Stimulated activated effector memory CD8-positive, alpha-beta T cell treated with anti-CD3 and anti-CD28 coated beads, Interleukin-12 subunit alpha, Interleukin-12 subunit beta, amount 100 ng/mL, for 72 hours (primary cell): ENCODE data around the gene MYO18B.

Experiments
- ATAC-seq: fragments of 150-1000 bp; cut with Tn5 transposase; 2 replicates; pipeline ENCODE4 v1.10.0; 2021
- DNase-seq, 2 donors: peaks; one replicate each; pipeline ENCODE4 v3.0.0; 2021 to 2022; ENCODE audit warnings: low spot score in 2 of 2
- H3K27ac Mint-ChIP-seq: one replicate; pipeline ENCODE4 v1.8.0; 2022; ENCODE audit warnings: mild to moderate bottlenecking, mixed read lengths
- H3K36me3 Mint-ChIP-seq: one replicate; pipeline ENCODE4 v1.8.0; 2022; ENCODE audit warnings: mild to moderate bottlenecking, mixed read lengths
- H3K4me1 Mint-ChIP-seq: one replicate; pipeline ENCODE4 v1.8.0; 2022; ENCODE audit warnings: mixed read lengths
- H3K4me3 Mint-ChIP-seq: one replicate; pipeline ENCODE4 v1.8.0; 2022; ENCODE audit warnings: mild to moderate bottlenecking, mixed read lengths
- H3K9me3 Mint-ChIP-seq: one replicate; pipeline ENCODE4 v1.8.0; 2022; ENCODE audit warnings: mixed read lengths

The MYO18B gene

GRCh38 chr22:26065847-26066246 is 323.9 kb downstream of the MYO18B start:
- no peaks in the 10 kb centered on the region for H3K36me3 Mint-ChIP-seq
- H3K9me3 Mint-ChIP-seq, result no peaks in the 10 kb centered on the region
- no peak overlapping the region for H3K27ac Mint-ChIP-seq
- ATAC-seq, result no peak
- no peaks in the 10 kb centered on the region for H3K4me1 Mint-ChIP-seq
- DNase-seq, result no peak
- no peak overlapping the region for H3K4me3 Mint-ChIP-seq

DNA sequence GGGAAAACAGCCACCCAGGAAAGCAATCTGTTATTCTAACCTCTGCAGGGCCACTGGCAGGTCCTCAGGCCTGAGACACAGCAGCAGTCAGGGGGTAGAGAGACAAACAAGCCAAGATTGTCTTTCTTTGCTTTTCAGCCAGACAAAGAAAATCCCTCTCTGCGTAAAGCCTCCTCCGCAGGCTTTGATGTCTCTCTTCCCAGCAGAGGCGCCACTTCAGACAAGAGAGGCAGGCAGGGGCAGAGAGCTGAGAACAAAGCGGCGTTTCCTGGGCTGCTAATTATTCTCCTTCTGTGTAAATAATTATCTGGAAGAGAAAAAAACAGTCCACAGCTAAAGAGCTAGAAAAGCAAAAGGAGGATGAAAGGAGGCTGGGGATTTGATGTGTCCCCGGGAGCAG is 324.5 kb downstream of the MYO18B start:
- H3K4me1 Mint-ChIP-seq, result no peaks in the 10 kb centered on the region
- DNase-seq (no peak), ATAC-seq (no peak)
- H3K9me3 Mint-ChIP-seq, result no peaks in the 10 kb centered on the region
- no peak overlapping the region for H3K4me3 Mint-ChIP-seq
- H3K36me3 Mint-ChIP-seq, result no peaks in the 10 kb centered on the region
- H3K27ac Mint-ChIP-seq, result no peak overlapping the region

DNA sequence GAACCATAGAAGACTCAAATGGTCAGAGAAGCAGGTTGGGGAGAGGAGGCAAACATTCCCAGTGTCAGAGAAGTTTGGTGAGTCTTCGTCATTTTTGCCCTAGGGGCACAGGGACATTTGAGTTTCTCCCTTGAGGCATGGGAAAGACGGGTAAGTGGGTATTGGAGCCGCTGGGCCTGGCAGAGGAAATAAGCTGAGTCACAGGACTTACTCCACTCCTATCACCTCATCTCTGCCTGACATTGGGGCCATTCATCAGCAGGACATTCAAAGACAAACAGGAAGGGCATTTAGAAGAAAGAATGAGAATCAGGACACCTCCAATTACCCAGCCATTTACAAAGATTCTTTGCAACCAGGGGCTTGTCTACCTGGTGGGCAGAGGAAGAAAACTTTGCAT is 326.6 kb downstream of the MYO18B start:
- no peak for DNase-seq
- Mint-ChIP-seq H3K36me3 (no peaks in the 10 kb centered on the region), H3K27ac (no peak overlapping the region), H3K4me1 (no peaks in the 10 kb centered on the region), H3K4me3 (no peak overlapping the region), H3K9me3 (no peaks in the 10 kb centered on the region)
- ATAC-seq, result no peak

GRCh38 chr22:26072621-26073020 is 330.6 kb downstream of the MYO18B start:
- no peak overlapping the region for H3K4me3 Mint-ChIP-seq
- no peaks in the 10 kb centered on the region for H3K4me1 Mint-ChIP-seq
- no peak for ATAC-seq
- DNase-seq, result no peak
- H3K9me3 Mint-ChIP-seq, result no peaks in the 10 kb centered on the region
- no peaks in the 10 kb centered on the region for H3K36me3 Mint-ChIP-seq
- H3K27ac Mint-ChIP-seq, result no peak overlapping the region

DNA sequence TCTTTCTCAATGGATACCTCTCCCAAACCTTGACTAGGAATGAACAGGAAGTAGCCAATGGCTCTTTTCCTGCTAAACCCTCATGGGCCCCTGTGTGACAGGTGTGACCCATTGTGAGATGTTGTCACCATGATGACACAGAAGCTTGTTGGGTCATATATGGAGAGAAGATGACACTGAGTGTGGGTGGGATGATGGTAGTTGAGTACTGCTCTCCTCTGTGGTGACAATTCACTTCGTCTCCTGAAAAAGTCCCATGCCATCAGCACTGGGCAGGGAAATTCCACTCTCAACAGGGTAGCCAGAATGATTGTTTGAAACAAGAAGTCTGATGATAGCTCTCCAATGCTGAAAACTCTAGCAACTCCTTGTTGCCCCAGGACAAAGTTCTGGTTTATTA is 333.3 kb downstream of the MYO18B start:
- no peak for ATAC-seq
- Mint-ChIP-seq H3K36me3 (no peaks in the 10 kb centered on the region), H3K27ac (no peak overlapping the region), H3K4me3 (no peak overlapping the region), H3K9me3 (no peaks in the 10 kb centered on the region), H3K4me1 (no peaks in the 10 kb centered on the region)
- DNase-seq, result no peak

GRCh38 chr22:26079009-26079408 is 337.0 kb downstream of the MYO18B start:
- Mint-ChIP-seq H3K9me3 (no peaks in the 10 kb centered on the region), H3K4me1 (no peaks in the 10 kb centered on the region), H3K36me3 (no peaks in the 10 kb centered on the region), H3K27ac (no peak overlapping the region), H3K4me3 (no peak overlapping the region)
- no peak for DNase-seq
- no peak for ATAC-seq
